ENCODE results near the gene MAP1A. TPM values are rescaled to one million over a fixed set of nuclear protein-coding genes. Genes with fewer than 3 reads are reported as not detected.

The MAP1A gene
- total RNA-seq, 1 donor from 2014 or later = 301 TPM

DNA sequence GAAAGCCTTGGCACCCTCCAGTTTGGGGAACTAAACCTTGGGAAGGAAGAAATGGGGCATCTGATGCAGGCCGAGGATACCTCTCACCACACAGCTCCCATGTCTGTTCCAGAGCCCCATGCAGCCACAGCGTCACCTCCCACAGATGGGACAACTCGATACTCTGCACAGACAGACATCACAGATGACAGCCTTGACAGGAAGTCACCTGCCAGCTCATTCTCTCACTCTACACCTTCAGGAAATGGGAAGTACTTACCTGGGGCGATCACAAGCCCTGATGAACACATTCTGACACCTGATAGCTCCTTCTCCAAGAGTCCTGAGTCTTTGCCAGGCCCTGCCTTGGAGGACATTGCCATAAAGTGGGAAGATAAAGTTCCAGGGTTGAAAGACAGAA is 7.7 kb downstream of the MAP1A start:
- peaks cover 61% of the 10 kb centered on the region for H3K36me3 Mint-ChIP-seq (ENCODE audit: unreplicated experiment)
- DNase-seq = no peak
- H3K27me3 Mint-ChIP-seq (ENCODE audit: unreplicated experiment) = peaks cover 22% of the 10 kb centered on the region
- peaks cover 48% of the 10 kb centered on the region for H3K9me3 Mint-ChIP-seq (ENCODE audit: unreplicated experiment)
- TF ChIP-seq, protein P1, sequence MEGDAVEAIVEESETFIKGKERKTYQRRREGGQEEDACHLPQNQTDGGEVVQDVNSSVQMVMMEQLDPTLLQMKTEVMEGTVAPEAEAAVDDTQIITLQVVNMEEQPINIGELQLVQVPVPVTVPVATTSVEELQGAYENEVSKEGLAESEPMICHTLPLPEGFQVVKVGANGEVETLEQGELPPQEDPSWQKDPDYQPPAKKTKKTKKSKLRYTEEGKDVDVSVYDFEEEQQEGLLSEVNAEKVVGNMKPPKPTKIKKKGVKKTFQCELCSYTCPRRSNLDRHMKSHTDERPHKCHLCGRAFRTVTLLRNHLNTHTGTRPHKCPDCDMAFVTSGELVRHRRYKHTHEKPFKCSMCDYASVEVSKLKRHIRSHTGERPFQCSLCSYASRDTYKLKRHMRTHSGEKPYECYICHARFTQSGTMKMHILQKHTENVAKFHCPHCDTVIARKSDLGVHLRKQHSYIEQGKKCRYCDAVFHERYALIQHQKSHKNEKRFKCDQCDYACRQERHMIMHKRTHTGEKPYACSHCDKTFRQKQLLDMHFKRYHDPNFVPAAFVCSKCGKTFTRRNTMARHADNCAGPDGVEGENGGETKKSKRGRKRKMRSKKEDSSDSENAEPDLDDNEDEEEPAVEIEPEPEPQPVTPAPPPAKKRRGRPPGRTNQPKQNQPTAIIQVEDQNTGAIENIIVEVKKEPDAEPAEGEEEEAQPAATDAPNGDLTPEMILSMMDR (IDR thresholded peaks at IDR 0.05; ENCODE audit: partially characterized antibody, unreplicated experiment) = no peak
- peaks cover 8% of the 10 kb centered on the region for H3K4me1 Mint-ChIP-seq (ENCODE audit: low read depth, unreplicated experiment)
- H3K27ac Mint-ChIP-seq (ENCODE audit: unreplicated experiment) = peak overlapping the region; percentile 36
- H3K4me3 Mint-ChIP-seq (ENCODE audit: unreplicated experiment) = no peak overlapping the region

DNA sequence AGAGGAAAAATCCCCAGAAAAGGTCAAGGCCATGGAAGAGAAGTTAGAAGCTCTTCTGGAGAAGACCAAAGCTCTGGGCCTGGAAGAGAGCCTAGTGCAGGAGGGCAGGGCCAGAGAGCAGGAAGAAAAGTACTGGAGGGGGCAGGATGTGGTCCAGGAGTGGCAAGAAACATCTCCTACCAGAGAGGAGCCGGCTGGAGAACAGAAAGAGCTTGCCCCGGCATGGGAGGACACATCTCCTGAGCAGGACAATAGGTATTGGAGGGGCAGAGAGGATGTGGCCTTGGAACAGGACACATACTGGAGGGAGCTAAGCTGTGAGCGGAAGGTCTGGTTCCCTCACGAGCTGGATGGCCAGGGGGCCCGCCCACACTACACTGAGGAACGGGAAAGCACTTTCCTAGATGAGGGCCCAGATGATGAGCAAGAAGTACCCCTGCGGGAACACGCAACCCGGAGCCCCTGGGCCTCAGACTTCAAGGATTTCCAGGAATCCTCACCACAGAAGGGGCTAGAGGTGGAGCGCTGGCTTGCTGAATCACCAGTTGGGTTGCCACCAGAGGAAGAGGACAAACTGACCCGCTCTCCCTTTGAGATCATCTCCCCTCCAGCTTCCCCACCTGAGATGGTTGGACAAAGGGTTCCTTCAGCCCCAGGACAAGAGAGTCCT is 9.0 kb downstream of the MAP1A start:
- DNase-seq = no peak
- H3K36me3 Mint-ChIP-seq (ENCODE audit: unreplicated experiment) = peaks cover 50% of the 10 kb centered on the region
- peaks cover 9% of the 10 kb centered on the region for H3K4me1 Mint-ChIP-seq (ENCODE audit: low read depth, unreplicated experiment)
- H3K27ac Mint-ChIP-seq (ENCODE audit: unreplicated experiment) = peak overlapping the region; percentile 24
- H3K4me3 Mint-ChIP-seq (ENCODE audit: unreplicated experiment) = peak overlapping the region; percentile 61
- peaks cover 24% of the 10 kb centered on the region for H3K27me3 Mint-ChIP-seq (ENCODE audit: unreplicated experiment)
- TF ChIP-seq, protein P1 (IDR thresholded peaks at IDR 0.05; ENCODE audit: partially characterized antibody, unreplicated experiment) = no peak
- peaks cover 46% of the 10 kb centered on the region for H3K9me3 Mint-ChIP-seq (ENCODE audit: unreplicated experiment)

- Mint-ChIP-seq H3K27ac (ENCODE audit: unreplicated experiment) (no peak overlapping the region), H3K4me1 (ENCODE audit: low read depth, unreplicated experiment) (peaks cover 9% of the 10 kb centered on the region), H3K27me3 (ENCODE audit: unreplicated experiment) (peaks cover 24% of the 10 kb centered on the region), H3K36me3 (ENCODE audit: unreplicated experiment) (peaks cover 42% of the 10 kb centered on the region), H3K9me3 (ENCODE audit: unreplicated experiment) (peaks cover 46% of the 10 kb centered on the region), H3K4me3 (ENCODE audit: unreplicated experiment) (no peak overlapping the region)
- no peak for DNase-seq
- TF ChIP-seq, protein P1 (IDR thresholded peaks at IDR 0.05; ENCODE audit: partially characterized antibody, unreplicated experiment) = no peak
Measured at GRCh38 chr15:43527016-43527801, 9.8 kb downstream of the MAP1A start.

GRCh38 chr15:43527802-43528541 is 10.6 kb downstream of the MAP1A start:
- Mint-ChIP-seq H3K9me3 (ENCODE audit: unreplicated experiment) (peaks cover 40% of the 10 kb centered on the region), H3K36me3 (ENCODE audit: unreplicated experiment) (peaks cover 34% of the 10 kb centered on the region), H3K27me3 (ENCODE audit: unreplicated experiment) (peaks cover 22% of the 10 kb centered on the region), H3K4me3 (ENCODE audit: unreplicated experiment) (no peak overlapping the region), H3K27ac (ENCODE audit: unreplicated experiment) (no peak overlapping the region), H3K4me1 (ENCODE audit: low read depth, unreplicated experiment) (peaks cover 9% of the 10 kb centered on the region)
- TF ChIP-seq, protein P1 (IDR thresholded peaks at IDR 0.05; ENCODE audit: partially characterized antibody, unreplicated experiment) = no peak
- no peak for DNase-seq
